ENCODE data around the gene XRN1.
"Not testable (repeated sequence)": the region's sequence is repeated elsewhere in the genome, so short reads cannot be mapped to it uniquely, and the experiment has no call there.

The XRN1 gene

GRCh38 chr3:142324275-142324953 is 123.4 kb downstream of the XRN1 start:
- not testable (repeated sequence) for H3K9me3 ChIP-seq (ENCODE audit: control insufficient read depth, insufficient read depth, low read length); H3K36me3 ChIP-seq (ENCODE audit: control insufficient read depth, insufficient read depth, low read length); H3K4me3 ChIP-seq (ENCODE audit: low read depth, low read length); H3K27me3 ChIP-seq (ENCODE audit: control insufficient read depth, insufficient read depth, low read length); H3K27ac ChIP-seq (ENCODE audit: low read depth, low read length); H3K4me1 ChIP-seq (ENCODE audit: control insufficient read depth, insufficient read depth, low read length); H3K9ac ChIP-seq (ENCODE audit: low read depth, low read length)

GRCh38 chr3:142319912-142320311 is 127.9 kb downstream of the XRN1 start:
- H3K4me1 ChIP-seq (ENCODE audit: control insufficient read depth, insufficient read depth, low read length), result peaks cover 8% of the 10 kb centered on the region; the same call in 1 of the 2 replicates
- no peaks in the 10 kb centered on the region for H3K27me3 ChIP-seq (ENCODE audit: control insufficient read depth, insufficient read depth, low read length)
- no peak overlapping the region for H3K4me3 ChIP-seq (ENCODE audit: low read depth, low read length)
- no peaks in the 10 kb centered on the region for H3K36me3 ChIP-seq (ENCODE audit: control insufficient read depth, insufficient read depth, low read length)
- H3K9me3 ChIP-seq (ENCODE audit: control insufficient read depth, insufficient read depth, low read length), result no peaks in the 10 kb centered on the region
- no peak overlapping the region for H3K27ac ChIP-seq (ENCODE audit: low read depth, low read length)
- no peak overlapping the region for H3K9ac ChIP-seq (ENCODE audit: low read depth, low read length)

- Histone ChIP-seq H3K9ac (ENCODE audit: low read depth, low read length) (no peak overlapping the region), H3K27me3 (ENCODE audit: control insufficient read depth, insufficient read depth, low read length) (no peaks in the 10 kb centered on the region), H3K36me3 (ENCODE audit: control insufficient read depth, insufficient read depth, low read length) (no peaks in the 10 kb centered on the region), H3K9me3 (ENCODE audit: control insufficient read depth, insufficient read depth, low read length) (no peaks in the 10 kb centered on the region), H3K4me1 (ENCODE audit: control insufficient read depth, insufficient read depth, low read length) (peaks cover 8% of the 10 kb centered on the region; the same call in 1 of the 2 replicates), H3K27ac (ENCODE audit: low read depth, low read length) (no peak overlapping the region), H3K4me3 (ENCODE audit: low read depth, low read length) (no peak overlapping the region)
Measured at GRCh38 chr3:142319094-142319493, 128.7 kb downstream of the XRN1 start.

GRCh38 chr3:142318331-142318730 is 129.5 kb downstream of the XRN1 start:
- Histone ChIP-seq H3K9me3 (ENCODE audit: control insufficient read depth, insufficient read depth, low read length) (no peaks in the 10 kb centered on the region), H3K27ac (ENCODE audit: low read depth, low read length) (no peak overlapping the region), H3K36me3 (ENCODE audit: control insufficient read depth, insufficient read depth, low read length) (no peaks in the 10 kb centered on the region), H3K4me1 (ENCODE audit: control insufficient read depth, insufficient read depth, low read length) (peaks cover 8% of the 10 kb centered on the region; the same call in 1 of the 2 replicates), H3K9ac (ENCODE audit: low read depth, low read length) (no peak overlapping the region), H3K4me3 (ENCODE audit: low read depth, low read length) (no peak overlapping the region), H3K27me3 (ENCODE audit: control insufficient read depth, insufficient read depth, low read length) (no peaks in the 10 kb centered on the region)

- not testable (repeated sequence) for H3K36me3 ChIP-seq (ENCODE audit: control insufficient read depth, insufficient read depth, low read length); H3K27ac ChIP-seq (ENCODE audit: low read depth, low read length); H3K27me3 ChIP-seq (ENCODE audit: control insufficient read depth, insufficient read depth, low read length); H3K9ac ChIP-seq (ENCODE audit: low read depth, low read length); H3K9me3 ChIP-seq (ENCODE audit: control insufficient read depth, insufficient read depth, low read length); H3K4me1 ChIP-seq (ENCODE audit: control insufficient read depth, insufficient read depth, low read length); H3K4me3 ChIP-seq (ENCODE audit: low read depth, low read length)
Measured at GRCh38 chr3:142315978-142316388, 131.9 kb downstream of the XRN1 start.

- H3K9me3 ChIP-seq (ENCODE audit: control insufficient read depth, insufficient read depth, low read length), result no peaks in the 10 kb centered on the region
- H3K9ac ChIP-seq (ENCODE audit: low read depth, low read length), result no peak overlapping the region
- no peak overlapping the region for H3K27ac ChIP-seq (ENCODE audit: low read depth, low read length)
- H3K4me1 ChIP-seq (ENCODE audit: control insufficient read depth, insufficient read depth, low read length), result peaks cover 8% of the 10 kb centered on the region; the same call in 1 of the 2 replicates
- H3K36me3 ChIP-seq (ENCODE audit: control insufficient read depth, insufficient read depth, low read length), result peaks cover 12% of the 10 kb centered on the region
- no peaks in the 10 kb centered on the region for H3K27me3 ChIP-seq (ENCODE audit: control insufficient read depth, insufficient read depth, low read length)
- H3K4me3 ChIP-seq (ENCODE audit: low read depth, low read length), result no peak overlapping the region
Measured at GRCh38 chr3:142315083-142315482, 132.8 kb downstream of the XRN1 start.

- no peak overlapping the region for H3K9ac ChIP-seq (ENCODE audit: low read depth, low read length)
- no peak overlapping the region for H3K27ac ChIP-seq (ENCODE audit: low read depth, low read length)
- no peaks in the 10 kb centered on the region for H3K27me3 ChIP-seq (ENCODE audit: control insufficient read depth, insufficient read depth, low read length)
- no peak overlapping the region for H3K4me3 ChIP-seq (ENCODE audit: low read depth, low read length)
- H3K9me3 ChIP-seq (ENCODE audit: control insufficient read depth, insufficient read depth, low read length), result no peaks in the 10 kb centered on the region
- peaks cover 12% of the 10 kb centered on the region for H3K36me3 ChIP-seq (ENCODE audit: control insufficient read depth, insufficient read depth, low read length)
- peaks cover 4% of the 10 kb centered on the region for H3K4me1 ChIP-seq (ENCODE audit: control insufficient read depth, insufficient read depth, low read length)
Measured at GRCh38 chr3:142310439-142310838, 137.4 kb downstream of the XRN1 start.

- not testable (repeated sequence) for H3K4me1 ChIP-seq (ENCODE audit: control insufficient read depth, insufficient read depth, low read length); H3K27ac ChIP-seq (ENCODE audit: low read depth, low read length); H3K27me3 ChIP-seq (ENCODE audit: control insufficient read depth, insufficient read depth, low read length); H3K9me3 ChIP-seq (ENCODE audit: control insufficient read depth, insufficient read depth, low read length); H3K4me3 ChIP-seq (ENCODE audit: low read depth, low read length); H3K9ac ChIP-seq (ENCODE audit: low read depth, low read length); H3K36me3 ChIP-seq (ENCODE audit: control insufficient read depth, insufficient read depth, low read length)
Measured at GRCh38 chr3:142302847-142303246, 145.0 kb downstream of the XRN1 start.

GRCh38 chr3:142298626-142299025 is 149.2 kb downstream of the XRN1 start:
- Histone ChIP-seq H3K4me1 (ENCODE audit: control insufficient read depth, insufficient read depth, low read length) (no peaks in the 10 kb centered on the region), H3K27me3 (ENCODE audit: control insufficient read depth, insufficient read depth, low read length) (no peaks in the 10 kb centered on the region), H3K9ac (ENCODE audit: low read depth, low read length) (no peak overlapping the region), H3K4me3 (ENCODE audit: low read depth, low read length) (no peak overlapping the region), H3K9me3 (ENCODE audit: control insufficient read depth, insufficient read depth, low read length) (no peaks in the 10 kb centered on the region), H3K27ac (ENCODE audit: low read depth, low read length) (no peak overlapping the region), H3K36me3 (ENCODE audit: control insufficient read depth, insufficient read depth, low read length) (no peaks in the 10 kb centered on the region)

- Histone ChIP-seq H3K4me3 (ENCODE audit: low read depth, low read length) (no peak overlapping the region), H3K4me1 (ENCODE audit: control insufficient read depth, insufficient read depth, low read length) (no peaks in the 10 kb centered on the region), H3K9me3 (ENCODE audit: control insufficient read depth, insufficient read depth, low read length) (no peaks in the 10 kb centered on the region), H3K36me3 (ENCODE audit: control insufficient read depth, insufficient read depth, low read length) (no peaks in the 10 kb centered on the region), H3K27me3 (ENCODE audit: control insufficient read depth, insufficient read depth, low read length) (no peaks in the 10 kb centered on the region), H3K27ac (ENCODE audit: low read depth, low read length) (no peak overlapping the region), H3K9ac (ENCODE audit: low read depth, low read length) (no peak overlapping the region)
Measured at GRCh38 chr3:142296507-142296906, 151.3 kb downstream of the XRN1 start.

- Histone ChIP-seq H3K4me3 (ENCODE audit: low read depth, low read length) (no peak overlapping the region), H3K9ac (ENCODE audit: low read depth, low read length) (no peak overlapping the region), H3K27me3 (ENCODE audit: control insufficient read depth, insufficient read depth, low read length) (no peaks in the 10 kb centered on the region), H3K4me1 (ENCODE audit: control insufficient read depth, insufficient read depth, low read length) (no peaks in the 10 kb centered on the region), H3K27ac (ENCODE audit: low read depth, low read length) (no peak overlapping the region), H3K9me3 (ENCODE audit: control insufficient read depth, insufficient read depth, low read length) (peaks cover 32% of the 10 kb centered on the region), H3K36me3 (ENCODE audit: control insufficient read depth, insufficient read depth, low read length) (no peaks in the 10 kb centered on the region)
Measured at GRCh38 chr3:142287866-142288638, 159.8 kb downstream of the XRN1 start.

Measured in HUES48 (cell line).